B cell (primary cell): Measurements from ENCODE around the gene PIGC. TPM values are rescaled to one million over a fixed set of nuclear protein-coding genes. Genes with fewer than 3 reads are reported as not detected.

Experiments
- ATAC-seq: fragments of 200-7000 bp; cut with Tn5 transposase; one replicate; pipeline ENCODE4 v1.10.0; 2021; ENCODE audit warnings: low read depth, mild to moderate bottlenecking, moderate number of reproducible peaks, moderate library complexity
- CTCF ChIA-PET: fragments of 350-600 bp; sonication (Branson Sonifier 250); formaldehyde crosslinking; loops from one replicate; lab custom pipeline; 2021; ENCODE audit warnings: antibody characterized with exemption, inconsistent platforms; lab: Charles Lee
- POLR2A ChIA-PET: fragments of 350-600 bp; sonication (Branson Sonifier 250); formaldehyde crosslinking; loops from one replicate; lab custom pipeline; 2021; ENCODE audit warnings: antibody characterized with exemption; lab: Charles Lee
- DNase-seq: peaks from one replicate; pipeline ENCODE4 v3.0.0; 2013
- H2AFZ ChIP-seq: 2 replicates; pipeline ENCODE4 v1.6.1; 2012; ENCODE audit warnings: mild to moderate bottlenecking, low read depth, low read length; ENCODE audit not compliant: insufficient read depth, poor library complexity, severe bottlenecking
- H3K27ac ChIP-seq, 2 donors: 1 replicate in 1 of 2; 2 replicates in 1 of 2; pipeline ENCODE4 v1.5.1; 2012 to 2013; ENCODE audit warnings: low read length in 2 of 2, mild to moderate bottlenecking in 2 of 2, moderate library complexity in 1 of 2
- H3K27me3 ChIP-seq, 4 experiments: fragments of 200-600 bp in 1 of 4; sonication (generic) in 1 of 4; replicated peaks in 1 of 4; 1 replicate in 2 of 4; 2 replicates in 2 of 4; pipeline versions ENCODE4 v1.6.1 to v1.7.0; 2013 to 2016; ENCODE audit warnings: low read length in 3 of 4, mild to moderate bottlenecking in 2 of 4, mixed read lengths in 1 of 4, moderate library complexity in 1 of 4; ENCODE audit not compliant: insufficient read depth in 4 of 4, control insufficient read depth in 3 of 4; ENCODE audit errors: control extremely low read depth in 1 of 4
- H3K36me3 ChIP-seq, 2 experiments: replicated peaks in 1 of 2; 1 replicate in 1 of 2; 2 replicates in 1 of 2; pipeline versions ENCODE4 v1.6.1 to v1.7.1; 2013; ENCODE audit warnings: low read length in 1 of 2; ENCODE audit not compliant: insufficient read depth in 2 of 2, control insufficient read depth in 1 of 2; ENCODE audit errors: control extremely low read depth in 1 of 2, extremely low read depth in 1 of 2
- H3K4me1 ChIP-seq, 2 donors: fragments of 200-600 bp in 1 of 2; sonication (generic) in 1 of 2; 1 replicate in 1 of 2; 2 replicates in 1 of 2; pipeline versions ENCODE4 v1.5.1 to v1.6.1; 2013 to 2017; ENCODE audit warnings: low read length in 2 of 2; ENCODE audit not compliant: control insufficient read depth in 2 of 2, insufficient read depth in 2 of 2
- H3K4me2 ChIP-seq: replicated peaks from 2 replicates; pipeline ENCODE3; 2012; ENCODE audit warnings: mild to moderate bottlenecking, low read depth, low read length; ENCODE audit not compliant: poor library complexity, severe bottlenecking
- H3K4me3 ChIP-seq, 5 experiments: fragments of 200-600 bp in 1 of 5; sonication (generic) in 1 of 5; 1 replicate in 3 of 5; 2 replicates in 2 of 5; pipeline versions ENCODE4 v1.5.1 to v1.7.0; 2011 to 2016; ENCODE audit warnings: low read length in 4 of 5, mild to moderate bottlenecking in 4 of 5, low read depth in 2 of 5, control low read depth in 1 of 5, moderate library complexity in 1 of 5; ENCODE audit not compliant: insufficient read depth in 1 of 5; ENCODE audit errors: control extremely low read depth in 1 of 5, extremely low read depth in 1 of 5
- H3K79me2 ChIP-seq: fragments of 200-600 bp; sonication (generic); one replicate; pipeline ENCODE4 v1.6.0; 2016; ENCODE audit warnings: low read length; ENCODE audit not compliant: control insufficient read depth, insufficient read depth
- H3K9ac ChIP-seq: fragments of 200-600 bp; sonication (generic); 2 replicates; pipeline ENCODE4 v1.6.1; 2017; ENCODE audit warnings: mild to moderate bottlenecking, low read length, moderate library complexity
- H3K9me3 ChIP-seq, 3 donors: one replicate each; pipeline versions ENCODE4 v1.6.1 to v1.7.1; 2013; ENCODE audit warnings: low read length in 2 of 3; ENCODE audit not compliant: control insufficient read depth in 2 of 3, insufficient read depth in 1 of 3; ENCODE audit errors: control extremely low read depth in 1 of 3
- H4K20me1 ChIP-seq: 2 replicates; pipeline ENCODE4 v1.6.0; 2012; ENCODE audit warnings: mild to moderate bottlenecking, low read length; ENCODE audit not compliant: insufficient read depth, control insufficient read depth, poor library complexity, severe bottlenecking
- H3K27ac Mint-ChIP-seq: one replicate; pipeline ENCODE4 v1.8.0; 2021; ENCODE audit warnings: mixed read lengths
- H3K27me3 Mint-ChIP-seq: one replicate; pipeline ENCODE4 v1.8.0; 2021; ENCODE audit warnings: mixed read lengths
- H3K4me1 Mint-ChIP-seq: one replicate; pipeline ENCODE4 v1.8.0; 2021; ENCODE audit warnings: mixed read lengths
- H3K4me3 Mint-ChIP-seq: one replicate; pipeline ENCODE4 v1.8.0; 2021; ENCODE audit warnings: mixed read lengths
- H3K9me3 Mint-ChIP-seq: one replicate; pipeline ENCODE4 v1.8.0; 2022; ENCODE audit warnings: mixed read lengths; ENCODE audit not compliant: insufficient read depth
- CTCF ChIP-seq: fragments of 200-600 bp; IDR thresholded peaks from one replicate; pipeline ENCODE4 v1.8.0; 2022; ENCODE audit warnings: antibody characterized with exemption, mild to moderate bottlenecking
- EZH2 ChIP-seq: IDR thresholded peaks from 2 replicates; pipeline ENCODE4 v1.6.1; 2012; ENCODE audit warnings: borderline replicate concordance, low read depth, mild to moderate bottlenecking, moderate library complexity, low read length; ENCODE audit not compliant: insufficient read depth, poor library complexity, severe bottlenecking
- WGBS: methylation state at CpG from one replicate; pipeline ENCODE4 v1.1.5; 2013; ENCODE audit warnings: missing lambda C conversion rate; ENCODE audit not compliant: insufficient coverage; 5-methylcytosine and 5-hydroxymethylcytosine counted together
- intact Hi-C: fragments of 100-400 bp; cut with micrococcal nuclease; formaldehyde crosslinking; loops from one replicate; pipeline ENCODE4 v1.10.0; 2022
- polyA plus RNA-seq: library from polyadenylated mRNA; depleted of rRNA; stranded (reverse); fragments of >200 nt; gene quantifications from 2 replicates; pipeline ENCODE4 v1.2.3, GENCODE V29; 2012
- total RNA-seq, 2 donors: library from RNA; stranded (reverse); fragments of 120-200 nt in 1 of 2; gene quantifications; 1 replicate in 1 of 2; 2 replicates in 1 of 2; pipeline versions ENCODE4 v1.2.3 to v1.2.4, GENCODE V29; 2013 to 2022

The PIGC gene
- total and polyA plus RNA-seq, 2 donors (not counting 1 experiment from before 2014, with no cell fraction given) = 16.2 to 28.8 TPM

DNA sequence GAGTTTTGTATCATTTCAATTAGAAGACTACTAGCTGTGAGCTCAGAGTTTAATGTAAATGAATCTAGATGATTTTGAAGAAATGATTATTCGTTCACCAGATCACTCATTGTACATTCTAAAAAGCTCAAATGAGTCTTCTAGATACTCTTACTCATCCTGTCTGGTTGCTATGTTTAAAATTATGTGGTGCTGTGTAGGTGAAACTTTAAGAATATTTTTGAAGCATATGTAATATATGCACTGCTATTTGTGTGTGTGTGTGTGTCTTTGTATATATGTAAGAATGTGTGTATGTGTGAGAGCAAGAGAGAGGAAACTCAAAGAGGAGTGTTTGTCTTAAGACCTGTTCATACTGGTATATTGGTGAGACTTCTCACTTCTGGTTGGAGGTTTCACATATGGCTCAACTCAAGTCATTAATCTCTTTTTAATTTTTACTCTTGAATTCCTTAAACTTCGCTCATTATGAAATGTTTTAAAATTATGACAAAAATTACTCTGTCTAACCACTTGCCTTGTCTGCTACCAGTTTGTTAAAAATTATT is 32.0 kb downstream of the PIGC start:
- ChIA-PET CTCF (interaction anchor here (0.7 to 1.3 kb wide), 6 partner anchors 13 to 409 kb away, joined by 3 to 7 read pairs (median 3); partner anchors contain the start of gene PIGC), POLR2A (no interaction called here)
- no peaks in the 10 kb centered on the region for H3K27me3 Mint-ChIP-seq
- intact Hi-C loops = no loop called here
- H3K4me3 Mint-ChIP-seq = no peak overlapping the region
- no CpG with 5 or more reads among the region's 2 CpGs for WGBS
- H3K27me3 ChIP-seq = no peaks in the 10 kb centered on the region
- no peaks in the 10 kb centered on the region for H3K9me3 Mint-ChIP-seq
- no peak overlapping the region for H3K27ac ChIP-seq
- no peak for ATAC-seq
- DNase-seq = no peak
- H3K27ac Mint-ChIP-seq = no peak overlapping the region
- H3K9me3 ChIP-seq = no peaks in the 10 kb centered on the region
- TF ChIP-seq EZH2 (no peak), CTCF (no peak)
- no peaks in the 10 kb centered on the region for H3K4me1 ChIP-seq
- H3K4me1 Mint-ChIP-seq = no peaks in the 10 kb centered on the region
- no peak overlapping the region for H3K4me2 ChIP-seq
- no peak overlapping the region for H2AFZ ChIP-seq
- no peak overlapping the region for H3K9ac ChIP-seq
- H3K79me2 ChIP-seq = no peaks in the 10 kb centered on the region
- no peak overlapping the region for H3K4me3 ChIP-seq
- no peaks in the 10 kb centered on the region for H3K36me3 ChIP-seq
- no peaks in the 10 kb centered on the region for H4K20me1 ChIP-seq

DNA sequence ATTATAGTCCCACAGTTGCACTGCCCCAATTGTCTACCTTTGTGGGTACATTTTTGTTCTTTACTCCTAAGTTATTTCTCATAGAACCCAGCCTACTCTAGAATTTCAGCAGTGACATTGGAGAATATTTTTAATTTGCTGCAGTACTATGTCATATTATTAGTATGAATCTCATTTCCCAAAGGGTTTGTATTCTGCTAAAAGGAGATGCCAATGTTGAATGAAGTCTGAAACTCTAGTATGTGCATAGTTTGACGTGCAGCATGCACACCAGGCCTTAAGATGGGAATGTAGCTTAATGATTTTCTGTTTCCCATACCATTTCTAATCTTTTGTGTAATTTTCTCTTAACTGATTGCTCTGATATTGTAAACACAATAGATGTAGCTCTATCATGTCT is 33.8 kb downstream of the PIGC start:
- POLR2A ChIA-PET = no interaction called here

More for the DNA sequence above, 33.8 kb downstream of the PIGC start:
- H3K9ac ChIP-seq = no peak overlapping the region
- TF ChIP-seq EZH2 (no peak), CTCF (no peak)
- no peaks in the 10 kb centered on the region for H3K79me2 ChIP-seq
- DNase-seq = no peak
- Mint-ChIP-seq H3K9me3 (no peaks in the 10 kb centered on the region), H3K4me3 (no peak overlapping the region), H3K4me1 (no peaks in the 10 kb centered on the region), H3K27ac (no peak overlapping the region), H3K27me3 (no peaks in the 10 kb centered on the region)
- no peaks in the 10 kb centered on the region for H4K20me1 ChIP-seq
- no peaks in the 10 kb centered on the region for H3K27me3 ChIP-seq
- no peaks in the 10 kb centered on the region for H3K4me1 ChIP-seq
- no peaks in the 10 kb centered on the region for H3K9me3 ChIP-seq
- intact Hi-C loops = no loop called here
- no peaks in the 10 kb centered on the region for H3K36me3 ChIP-seq
- WGBS = no CpG with 5 or more reads among the region's 1 CpG
- H3K27ac ChIP-seq = no peak overlapping the region
- ATAC-seq = no peak
- H3K4me2 ChIP-seq = no peak overlapping the region
- no peak overlapping the region for H3K4me3 ChIP-seq
- H2AFZ ChIP-seq = no peak overlapping the region
- CTCF ChIA-PET = no interaction called here
